Measurements from ENCODE around the gene SNX24. TPM values are rescaled to one million over a fixed set of nuclear protein-coding genes. Genes with fewer than 3 reads are reported as not detected.

SNX24 gene
- total and polyA plus RNA-seq, 4 donors: 6.3 to 10.1 (median 9.1) TPM

DNA sequence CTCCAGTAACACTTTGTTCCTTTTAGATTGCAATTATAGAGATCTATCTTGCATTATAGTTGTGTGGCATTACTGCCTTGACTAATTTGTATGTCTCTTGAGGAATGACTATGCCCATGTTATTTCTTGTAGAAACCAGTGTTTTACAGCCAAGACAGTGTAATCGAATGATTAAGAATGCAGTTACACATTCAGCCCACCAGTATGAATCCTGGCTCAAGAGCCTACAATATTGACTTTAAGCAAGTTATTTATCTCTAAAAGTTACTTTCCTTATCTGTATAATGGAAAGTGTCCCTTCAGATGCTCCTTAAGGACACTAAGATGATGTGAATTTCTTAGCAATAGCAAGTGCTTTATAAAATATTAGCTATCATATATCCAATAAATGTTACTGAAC lies 9.7 kb upstream of the SNX24 start:
- Histone ChIP-seq H3K4me1 (ENCODE audit: control insufficient read depth in 4 of 4, insufficient read depth in 4 of 4, low read length in 3 of 4) (peaks cover 0 to 5% (median 0%) of the 10 kb centered on the region in 4 donors), H3K27ac (ENCODE audit: low read depth in 1 of 2, low read length in 2 of 2) (no peak overlapping the region), H3K27me3 (ENCODE audit: control insufficient read depth in 4 of 4, insufficient read depth in 4 of 4, low read length in 3 of 4) (no peaks in the 10 kb centered on the region), H3K9ac (ENCODE audit: low read depth in 1 of 2, low read length in 2 of 2) (no peak overlapping the region), H3K4me3 (ENCODE audit: low read depth in 1 of 3, low read length in 3 of 3) (no peak overlapping the region), H3K9me3 (ENCODE audit: control insufficient read depth in 4 of 4, low read length in 3 of 4) (no peaks in the 10 kb centered on the region), H3K36me3 (ENCODE audit: control insufficient read depth in 4 of 4, insufficient read depth in 3 of 4, low read depth in 1 of 4, low read length in 3 of 4) (no peaks in the 10 kb centered on the region)
- 91% methylated on average over 1 of the region's 1 CpG for WGBS
- no peak for DNase-seq (ENCODE audit: low spot score)
- TF ChIP-seq, protein P1, sequence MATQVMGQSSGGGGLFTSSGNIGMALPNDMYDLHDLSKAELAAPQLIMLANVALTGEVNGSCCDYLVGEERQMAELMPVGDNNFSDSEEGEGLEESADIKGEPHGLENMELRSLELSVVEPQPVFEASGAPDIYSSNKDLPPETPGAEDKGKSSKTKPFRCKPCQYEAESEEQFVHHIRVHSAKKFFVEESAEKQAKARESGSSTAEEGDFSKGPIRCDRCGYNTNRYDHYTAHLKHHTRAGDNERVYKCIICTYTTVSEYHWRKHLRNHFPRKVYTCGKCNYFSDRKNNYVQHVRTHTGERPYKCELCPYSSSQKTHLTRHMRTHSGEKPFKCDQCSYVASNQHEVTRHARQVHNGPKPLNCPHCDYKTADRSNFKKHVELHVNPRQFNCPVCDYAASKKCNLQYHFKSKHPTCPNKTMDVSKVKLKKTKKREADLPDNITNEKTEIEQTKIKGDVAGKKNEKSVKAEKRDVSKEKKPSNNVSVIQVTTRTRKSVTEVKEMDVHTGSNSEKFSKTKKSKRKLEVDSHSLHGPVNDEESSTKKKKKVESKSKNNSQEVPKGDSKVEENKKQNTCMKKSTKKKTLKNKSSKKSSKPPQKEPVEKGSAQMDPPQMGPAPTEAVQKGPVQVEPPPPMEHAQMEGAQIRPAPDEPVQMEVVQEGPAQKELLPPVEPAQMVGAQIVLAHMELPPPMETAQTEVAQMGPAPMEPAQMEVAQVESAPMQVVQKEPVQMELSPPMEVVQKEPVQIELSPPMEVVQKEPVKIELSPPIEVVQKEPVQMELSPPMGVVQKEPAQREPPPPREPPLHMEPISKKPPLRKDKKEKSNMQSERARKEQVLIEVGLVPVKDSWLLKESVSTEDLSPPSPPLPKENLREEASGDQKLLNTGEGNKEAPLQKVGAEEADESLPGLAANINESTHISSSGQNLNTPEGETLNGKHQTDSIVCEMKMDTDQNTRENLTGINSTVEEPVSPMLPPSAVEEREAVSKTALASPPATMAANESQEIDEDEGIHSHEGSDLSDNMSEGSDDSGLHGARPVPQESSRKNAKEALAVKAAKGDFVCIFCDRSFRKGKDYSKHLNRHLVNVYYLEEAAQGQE (IDR thresholded peaks at IDR 0.05): no peak
- TF ChIP-seq, protein P2, sequence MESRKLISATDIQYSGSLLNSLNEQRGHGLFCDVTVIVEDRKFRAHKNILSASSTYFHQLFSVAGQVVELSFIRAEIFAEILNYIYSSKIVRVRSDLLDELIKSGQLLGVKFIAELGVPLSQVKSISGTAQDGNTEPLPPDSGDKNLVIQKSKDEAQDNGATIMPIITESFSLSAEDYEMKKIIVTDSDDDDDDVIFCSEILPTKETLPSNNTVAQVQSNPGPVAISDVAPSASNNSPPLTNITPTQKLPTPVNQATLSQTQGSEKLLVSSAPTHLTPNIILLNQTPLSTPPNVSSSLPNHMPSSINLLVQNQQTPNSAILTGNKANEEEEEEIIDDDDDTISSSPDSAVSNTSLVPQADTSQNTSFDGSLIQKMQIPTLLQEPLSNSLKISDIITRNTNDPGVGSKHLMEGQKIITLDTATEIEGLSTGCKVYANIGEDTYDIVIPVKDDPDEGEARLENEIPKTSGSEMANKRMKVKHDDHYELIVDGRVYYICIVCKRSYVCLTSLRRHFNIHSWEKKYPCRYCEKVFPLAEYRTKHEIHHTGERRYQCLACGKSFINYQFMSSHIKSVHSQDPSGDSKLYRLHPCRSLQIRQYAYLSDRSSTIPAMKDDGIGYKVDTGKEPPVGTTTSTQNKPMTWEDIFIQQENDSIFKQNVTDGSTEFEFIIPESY (IDR thresholded peaks at IDR 0.05): no peak
- TF ChIP-seq, protein P3, sequence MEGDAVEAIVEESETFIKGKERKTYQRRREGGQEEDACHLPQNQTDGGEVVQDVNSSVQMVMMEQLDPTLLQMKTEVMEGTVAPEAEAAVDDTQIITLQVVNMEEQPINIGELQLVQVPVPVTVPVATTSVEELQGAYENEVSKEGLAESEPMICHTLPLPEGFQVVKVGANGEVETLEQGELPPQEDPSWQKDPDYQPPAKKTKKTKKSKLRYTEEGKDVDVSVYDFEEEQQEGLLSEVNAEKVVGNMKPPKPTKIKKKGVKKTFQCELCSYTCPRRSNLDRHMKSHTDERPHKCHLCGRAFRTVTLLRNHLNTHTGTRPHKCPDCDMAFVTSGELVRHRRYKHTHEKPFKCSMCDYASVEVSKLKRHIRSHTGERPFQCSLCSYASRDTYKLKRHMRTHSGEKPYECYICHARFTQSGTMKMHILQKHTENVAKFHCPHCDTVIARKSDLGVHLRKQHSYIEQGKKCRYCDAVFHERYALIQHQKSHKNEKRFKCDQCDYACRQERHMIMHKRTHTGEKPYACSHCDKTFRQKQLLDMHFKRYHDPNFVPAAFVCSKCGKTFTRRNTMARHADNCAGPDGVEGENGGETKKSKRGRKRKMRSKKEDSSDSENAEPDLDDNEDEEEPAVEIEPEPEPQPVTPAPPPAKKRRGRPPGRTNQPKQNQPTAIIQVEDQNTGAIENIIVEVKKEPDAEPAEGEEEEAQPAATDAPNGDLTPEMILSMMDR (IDR thresholded peaks at IDR 0.05; ENCODE audit: low read depth, low read length, missing input control): no peak
- TF ChIP-seq JUND (IDR thresholded peaks at IDR 0.05) (no peak), NR2F2 (IDR thresholded peaks at IDR 0.05) (no peak), RXRA (IDR thresholded peaks at IDR 0.05) (no peak), TAF1 (conservative IDR thresholded peaks at IDR 0.05) (no peak), HNF4G (IDR thresholded peaks at IDR 0.05) (no peak)
- TF ChIP-seq, protein P4, sequence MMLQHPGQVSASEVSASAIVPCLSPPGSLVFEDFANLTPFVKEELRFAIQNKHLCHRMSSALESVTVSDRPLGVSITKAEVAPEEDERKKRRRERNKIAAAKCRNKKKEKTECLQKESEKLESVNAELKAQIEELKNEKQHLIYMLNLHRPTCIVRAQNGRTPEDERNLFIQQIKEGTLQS (IDR thresholded peaks at IDR 0.05): no peak

DNA sequence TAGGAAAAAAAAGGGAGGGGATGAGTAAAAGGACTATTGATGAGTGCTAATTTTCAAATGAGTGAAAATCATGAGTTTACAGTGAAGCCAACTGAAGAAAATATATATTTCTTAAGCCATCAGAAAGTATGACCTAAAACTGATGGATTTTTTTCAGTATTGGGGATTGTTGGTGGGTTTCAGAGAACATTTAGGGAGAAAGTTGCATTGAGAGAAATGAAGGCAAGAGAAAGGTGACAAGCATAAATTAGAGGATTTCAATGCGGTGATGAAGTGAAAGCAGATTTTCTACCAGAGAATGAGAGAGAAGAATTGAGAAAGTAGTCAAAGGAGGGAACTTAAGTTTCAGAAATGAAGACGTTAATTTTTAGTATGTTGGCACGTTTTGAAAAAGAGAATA lies 8.5 kb upstream of the SNX24 start:
- H3K27me3 ChIP-seq (ENCODE audit: control insufficient read depth in 4 of 4, insufficient read depth in 4 of 4, low read length in 3 of 4): no peaks in the 10 kb centered on the region
- H3K9ac ChIP-seq (ENCODE audit: low read depth in 1 of 2, low read length in 2 of 2): no peak overlapping the region
- DNase-seq (ENCODE audit: low spot score): no peak
- no peak overlapping the region for H3K4me3 ChIP-seq (ENCODE audit: low read depth in 1 of 3, low read length in 3 of 3)
- no peaks in the 10 kb centered on the region for H3K36me3 ChIP-seq (ENCODE audit: control insufficient read depth in 4 of 4, insufficient read depth in 3 of 4, low read depth in 1 of 4, low read length in 3 of 4)
- no peak overlapping the region for H3K27ac ChIP-seq (ENCODE audit: low read depth in 1 of 2, low read length in 2 of 2)
- no peaks in the 10 kb centered on the region for H3K9me3 ChIP-seq (ENCODE audit: control insufficient read depth in 4 of 4, low read length in 3 of 4)
- peaks cover 0 to 2% (median 0%) of the 10 kb centered on the region in 4 donors for H3K4me1 ChIP-seq (ENCODE audit: control insufficient read depth in 4 of 4, insufficient read depth in 4 of 4, low read length in 3 of 4)
- WGBS: 90% methylated on average over 3 of the region's 3 CpGs
- TF ChIP-seq, protein P3 (IDR thresholded peaks at IDR 0.05; ENCODE audit: low read depth, low read length, missing input control): no peak
- no peak for TF ChIP-seq HNF4G (IDR thresholded peaks at IDR 0.05)
- no peak for TF ChIP-seq RAD21 (IDR thresholded peaks at IDR 0.05)
- no peak for TF ChIP-seq JUND (IDR thresholded peaks at IDR 0.05)
- TF ChIP-seq SP1 (IDR thresholded peaks at IDR 0.05): no peak
- TF ChIP-seq, protein P2 (IDR thresholded peaks at IDR 0.05): no peak
- TF ChIP-seq, protein P1 (IDR thresholded peaks at IDR 0.05): no peak
- no peak for TF ChIP-seq HNF4A (conservative IDR thresholded peaks at IDR 0.05)
- TF ChIP-seq, protein P4 (IDR thresholded peaks at IDR 0.05): no peak
- TF ChIP-seq FOXA1 (IDR thresholded peaks at IDR 0.05): no peak
- no peak for TF ChIP-seq NR2F2 (IDR thresholded peaks at IDR 0.05)
- TF ChIP-seq, protein P5, sequence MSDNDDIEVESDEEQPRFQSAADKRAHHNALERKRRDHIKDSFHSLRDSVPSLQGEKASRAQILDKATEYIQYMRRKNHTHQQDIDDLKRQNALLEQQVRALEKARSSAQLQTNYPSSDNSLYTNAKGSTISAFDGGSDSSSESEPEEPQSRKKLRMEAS (IDR thresholded peaks at IDR 0.05): no peak
- TF ChIP-seq TAF1 (conservative IDR thresholded peaks at IDR 0.05): no peak
